GM12891 (cell line): ENCODE data around the gene ACER3.

Experiments
- POLR2A ChIP-seq: IDR thresholded peaks from 2 replicates; pipeline ENCODE4 v1.6.1; 2011; ENCODE audit warnings: low read depth, low read length, control low read depth
- POLR2AphosphoS5 ChIP-seq: IDR thresholded peaks from 2 replicates; pipeline ENCODE4 v1.6.1; 2011; ENCODE audit warnings: low read depth, low read length, control low read depth
- SPI1 ChIP-seq: IDR thresholded peaks from 2 replicates; pipeline ENCODE4 v1.6.1; 2011; ENCODE audit warnings: low read depth, low read length, control low read depth

GRCh38 chr11:77030834-77031414 is 170.2 kb downstream of the ACER3 start:
- TF ChIP-seq POLR2A (no peak), POLR2AphosphoS5 (no peak), SPI1 (no peak)
